ENCODE measurements around the gene MTMR1.
A peak's percentile ranks its signal among the peaks of the same experiment; 100 is the strongest.

Gene MTMR1

DNA sequence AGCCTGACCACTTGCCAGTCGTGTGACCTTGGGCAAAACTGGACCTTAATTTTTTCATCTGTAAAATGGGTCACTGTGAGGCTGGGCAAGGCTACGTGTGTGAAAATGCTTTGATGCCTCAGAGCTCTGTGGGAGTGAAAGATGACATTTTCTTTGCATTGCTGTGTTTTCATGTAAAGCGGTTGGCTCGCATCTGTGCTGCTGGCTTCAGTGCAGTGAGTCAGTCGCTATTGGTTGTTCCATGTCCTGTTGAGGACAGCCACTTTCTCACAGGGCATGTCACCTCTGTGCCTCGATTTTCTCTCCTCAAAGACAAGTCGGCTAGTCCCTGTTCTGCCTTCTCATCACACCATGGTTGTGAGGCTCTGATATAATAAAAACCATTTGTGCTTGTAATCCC is 4.4 kb downstream of the MTMR1 start:
- no peak for DNase-seq

DNA sequence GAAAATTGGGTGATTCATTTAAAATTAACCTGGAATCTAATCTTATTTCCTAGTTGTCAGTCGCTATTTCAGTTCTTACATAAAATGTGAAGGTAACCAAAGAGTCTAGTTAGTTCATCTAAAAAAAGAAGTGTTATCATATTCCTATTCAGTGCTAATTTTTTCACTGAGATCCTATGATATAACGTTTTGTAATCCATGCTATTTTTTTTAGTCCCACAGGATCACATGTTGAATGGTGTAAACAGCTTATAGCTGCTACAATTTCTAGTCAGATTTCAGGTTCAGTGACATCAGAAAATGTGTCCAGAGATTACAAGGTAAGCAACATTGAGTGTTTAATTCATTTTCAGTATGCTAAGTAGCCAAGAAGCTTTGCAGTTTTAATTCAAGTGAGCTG is 5.8 kb downstream of the MTMR1 start:
- no peak for DNase-seq

DNA sequence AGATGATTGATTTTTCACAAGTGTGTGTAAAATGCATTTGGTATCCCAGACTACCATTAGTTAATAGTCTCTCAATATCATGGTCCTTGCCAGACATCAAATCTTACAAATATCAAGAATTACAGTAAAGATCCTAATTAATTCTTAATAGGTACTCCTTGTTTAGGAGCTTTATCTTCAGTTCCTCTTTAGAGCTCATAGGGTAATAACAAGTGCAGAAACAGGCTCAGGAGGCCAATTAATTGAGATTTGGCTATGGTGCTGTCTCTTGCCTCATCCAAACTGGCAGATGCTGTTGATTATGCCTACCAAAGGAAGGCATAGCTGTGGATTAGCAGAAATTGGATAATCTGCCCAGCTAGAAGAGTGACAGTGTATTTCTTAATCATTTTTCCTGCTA is 6.9 kb downstream of the MTMR1 start:
- no peak for DNase-seq

DNA sequence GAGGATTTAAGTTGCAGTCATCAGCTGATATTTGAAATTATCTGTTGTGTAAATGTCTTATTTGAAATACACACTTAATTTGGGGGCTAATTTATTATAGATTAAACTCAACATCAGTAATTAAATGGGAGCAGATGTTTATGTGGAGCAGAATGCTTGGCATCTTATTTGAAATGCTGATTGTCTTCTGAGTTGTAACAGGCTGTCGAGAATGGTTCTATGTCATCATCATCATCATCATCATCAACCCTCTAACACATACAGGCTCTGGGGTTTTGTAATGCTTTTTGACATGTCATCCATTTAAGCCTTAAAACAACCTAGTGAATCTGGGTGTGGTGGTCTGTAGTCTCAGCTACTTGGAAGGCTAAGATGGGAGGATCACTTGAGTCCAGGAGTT is 8.2 kb downstream of the MTMR1 start:
- no peak for DNase-seq

DNA sequence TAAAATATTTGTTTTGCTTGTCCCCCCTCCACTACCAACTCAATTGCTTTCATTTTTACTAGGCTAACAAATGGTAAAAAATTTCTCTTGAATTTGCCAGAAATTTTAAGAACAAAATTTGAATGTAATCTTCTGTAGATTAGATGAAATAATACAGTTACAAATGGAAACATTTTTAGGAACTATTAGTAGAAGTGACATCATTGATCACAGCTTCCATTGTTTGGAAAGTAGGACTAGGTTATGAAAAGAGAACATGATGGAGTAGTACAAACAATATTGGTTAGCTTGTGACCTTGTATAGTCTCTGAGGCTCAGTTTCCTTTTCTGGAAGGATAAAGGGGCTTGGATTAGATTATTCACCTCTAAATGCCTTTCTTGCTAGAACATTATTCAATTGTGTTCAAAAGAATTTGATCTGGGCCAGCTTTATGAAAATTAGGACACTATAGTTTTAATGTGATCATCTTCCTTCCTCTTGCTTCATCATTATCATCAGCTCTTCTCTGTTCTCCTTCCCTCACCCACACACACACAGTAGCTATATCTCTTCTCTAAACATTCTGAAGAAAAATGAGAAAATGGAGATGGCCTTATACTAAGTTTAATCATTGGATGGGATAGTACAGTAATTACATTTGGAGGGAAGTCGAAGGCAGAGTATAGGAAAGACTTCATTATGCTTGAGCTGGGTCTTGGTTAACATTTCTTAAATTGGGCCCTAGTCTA is 9.9 kb downstream of the MTMR1 start:
- DNase-seq: no peak

DNA sequence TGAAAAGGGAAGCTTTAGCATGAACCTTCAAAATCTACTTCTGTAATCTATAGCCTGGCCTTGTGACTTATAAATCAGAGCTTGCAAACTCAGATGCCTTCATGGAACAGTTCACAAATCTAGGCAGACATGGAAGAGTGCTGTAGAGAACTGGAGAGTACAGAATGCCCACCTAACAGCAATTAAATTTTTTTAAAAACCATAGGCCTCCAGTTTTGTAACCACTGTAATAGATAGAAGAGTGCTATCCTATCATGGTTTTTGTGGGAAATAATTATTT is 10.4 kb downstream of the MTMR1 start:
- DNase-seq: no peak

DNA sequence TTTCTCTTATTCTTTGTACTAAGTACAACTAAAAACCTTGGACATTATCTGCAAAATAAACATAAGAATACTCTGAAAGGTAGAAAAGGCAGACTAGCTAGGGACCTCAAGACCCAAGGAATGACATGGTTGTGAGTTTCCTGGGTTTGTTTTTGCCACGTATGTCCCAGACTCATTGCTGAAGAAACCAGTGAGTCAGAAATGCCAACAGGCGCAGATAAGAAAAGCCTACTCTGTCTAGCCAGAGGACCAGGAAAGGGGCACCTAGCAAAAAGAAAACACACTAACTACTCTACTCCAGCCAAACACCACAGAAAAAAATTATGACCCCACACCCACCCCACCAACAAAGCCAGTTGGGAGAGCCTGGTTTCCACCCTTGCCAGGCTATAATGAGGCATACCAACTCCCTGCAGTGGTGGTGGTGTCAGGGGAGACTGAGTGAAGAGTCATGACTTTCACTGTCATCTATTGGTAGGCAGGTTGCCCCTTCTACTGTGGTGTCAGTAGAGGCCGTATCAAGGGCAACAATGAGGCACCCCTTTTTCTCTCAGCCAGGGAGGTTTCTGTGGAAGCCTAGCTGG is 10.9 kb downstream of the MTMR1 start:
- no peak for DNase-seq

DNA sequence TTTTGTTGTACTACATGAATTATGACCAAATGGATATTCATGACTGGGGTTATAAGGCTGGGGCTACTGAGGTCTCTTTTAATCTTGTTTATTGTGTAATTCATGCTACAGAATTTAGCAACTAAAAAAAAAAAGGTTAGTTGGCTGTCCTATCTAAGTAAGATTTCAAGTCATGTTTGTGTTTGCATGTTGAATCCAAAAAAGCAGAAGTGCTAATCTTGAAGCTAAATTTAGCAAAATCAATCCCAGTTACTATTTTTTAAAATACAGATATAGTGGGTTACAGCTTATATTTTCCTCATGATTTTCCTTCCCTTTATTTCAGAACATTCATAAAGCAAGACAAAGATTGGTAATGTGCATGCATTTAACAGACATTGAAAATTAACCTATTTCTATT is 19.4 kb downstream of the MTMR1 start:
- DNase-seq: no peak

DNA sequence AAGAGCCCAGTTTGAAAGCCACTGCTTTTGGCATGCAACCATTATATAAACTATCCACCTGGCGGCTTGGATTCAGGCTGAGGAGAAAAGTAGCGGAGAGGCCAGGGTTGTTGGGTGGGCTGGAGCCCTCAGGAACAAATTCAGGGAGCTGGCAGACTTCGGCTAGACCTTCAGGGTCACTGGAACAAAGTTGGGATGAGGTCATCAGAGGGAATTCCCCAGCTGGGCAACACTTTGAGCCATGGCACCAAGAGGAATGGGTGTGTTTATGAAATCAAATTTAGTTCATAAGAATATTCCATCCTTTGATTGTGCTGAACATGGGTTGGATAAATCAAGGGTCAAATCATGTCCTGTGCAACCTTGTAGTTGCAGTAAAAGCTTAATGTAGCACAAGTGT is 22.0 kb downstream of the MTMR1 start:
- no peak for DNase-seq

DNA sequence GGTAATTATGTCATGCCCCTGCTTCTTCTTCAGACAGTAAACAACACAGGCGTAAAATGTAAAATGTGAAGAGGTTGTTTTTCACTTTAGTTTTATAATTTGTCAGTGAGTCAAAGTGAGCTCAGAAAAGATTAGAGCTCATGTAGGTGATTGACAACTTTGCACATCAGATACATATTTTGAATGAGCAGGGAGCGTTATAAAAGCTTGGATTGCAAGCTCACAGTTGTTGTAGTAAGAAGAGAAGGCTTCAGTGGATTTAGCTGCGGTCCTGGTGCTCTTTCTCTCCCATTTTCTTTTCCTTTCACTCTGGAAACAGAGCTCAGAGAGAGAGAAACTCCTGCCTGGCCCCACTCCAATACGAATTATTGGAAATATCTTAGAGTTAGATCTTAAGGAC is 26.4 kb downstream of the MTMR1 start:
- DNase-seq: no peak

DNA sequence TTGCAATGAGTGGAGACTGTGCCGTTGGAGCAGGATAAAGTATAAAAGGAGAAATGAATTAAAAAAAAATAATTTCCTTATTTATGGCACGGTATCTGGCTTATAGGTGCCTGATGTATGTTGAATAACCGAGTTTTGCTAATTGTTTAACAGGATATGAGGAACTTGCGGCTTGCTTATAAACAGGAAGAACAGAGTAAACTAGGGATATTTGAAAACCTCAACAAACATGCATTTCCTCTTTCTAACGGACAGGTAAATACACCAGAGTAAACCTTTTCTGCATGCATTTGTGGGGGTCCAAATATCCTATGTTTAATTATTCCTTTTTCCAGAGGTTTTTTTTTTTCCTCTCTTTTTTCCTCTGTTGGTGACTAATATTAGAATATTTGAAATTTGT is 36.8 kb downstream of the MTMR1 start:
- no peak for DNase-seq

DNA sequence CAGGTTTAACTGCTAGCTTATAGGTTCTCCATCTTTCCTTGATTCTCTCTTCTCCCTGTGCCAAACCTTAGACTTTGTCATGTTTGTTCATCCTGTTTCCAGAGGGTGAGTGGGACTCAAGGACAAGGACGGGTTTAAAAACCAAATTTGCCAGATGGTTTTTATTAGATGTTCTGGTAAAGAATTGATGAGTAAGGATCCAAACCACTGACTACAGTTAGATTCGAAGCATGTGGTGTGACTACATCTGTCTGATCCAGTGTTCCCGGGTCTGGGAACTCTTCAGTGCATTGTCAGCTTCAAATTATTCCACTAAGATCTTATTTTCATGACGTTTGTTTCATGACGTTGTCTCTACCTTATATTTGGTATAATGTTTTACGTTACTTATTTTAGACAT is 37.5 kb downstream of the MTMR1 start:
- DNase-seq: no peak

DNA sequence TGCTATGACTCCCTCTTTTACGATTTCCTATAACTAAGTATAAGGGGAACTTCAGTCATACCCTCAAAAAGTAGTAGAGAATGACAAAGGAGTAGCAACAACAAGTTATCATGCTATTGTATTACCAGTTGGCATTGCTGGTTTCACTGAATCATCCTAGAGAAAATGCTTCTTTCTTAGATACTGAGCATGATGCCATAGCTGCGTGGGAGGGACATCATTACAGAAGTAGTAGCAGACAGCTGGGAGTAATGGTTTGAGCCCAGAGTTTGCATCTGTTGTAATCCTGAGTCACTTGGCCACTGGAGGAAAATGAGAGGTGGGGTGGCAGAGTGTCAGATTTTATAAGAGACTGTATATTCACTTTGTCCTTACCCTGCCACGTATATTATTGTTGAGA is 38.6 kb downstream of the MTMR1 start:
- DNase-seq: peak; percentile 55

DNA sequence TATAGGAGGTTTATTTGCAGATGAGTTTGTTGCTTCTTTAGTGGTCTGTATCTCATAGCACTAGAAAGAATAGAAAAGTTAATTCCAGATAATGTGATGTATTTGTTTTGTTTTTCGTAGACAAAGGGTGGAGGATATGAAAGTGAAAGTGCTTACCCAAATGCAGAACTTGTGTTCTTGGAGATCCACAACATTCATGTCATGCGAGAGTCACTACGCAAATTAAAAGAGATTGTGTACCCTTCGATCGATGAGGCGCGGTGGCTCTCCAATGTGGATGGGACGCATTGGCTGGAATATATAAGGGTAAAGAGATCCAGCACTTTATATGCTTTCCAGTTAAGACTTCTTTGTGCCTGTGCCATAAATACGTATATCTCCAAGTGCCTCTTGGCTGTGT is 43.3 kb downstream of the MTMR1 start:
- no peak for DNase-seq

DNA sequence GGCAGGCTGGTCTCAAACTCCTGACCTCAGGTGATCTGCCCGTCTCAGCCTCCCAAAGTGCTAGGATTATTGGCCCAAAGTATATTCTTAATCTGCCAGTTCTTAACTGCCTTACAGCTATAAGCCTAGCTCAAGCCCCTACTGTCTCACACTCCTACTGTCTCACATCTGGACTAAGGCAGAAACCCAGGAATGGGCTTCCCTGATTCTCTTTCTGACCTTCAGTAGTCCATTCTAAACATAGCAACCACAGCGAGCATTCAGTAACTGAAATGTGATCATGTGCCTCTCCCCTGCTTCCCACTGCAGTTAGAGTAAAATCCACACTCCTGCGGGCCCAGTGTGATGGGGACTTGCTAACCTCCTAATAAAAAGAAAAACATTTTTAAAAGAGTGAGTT is 58.9 kb downstream of the MTMR1 start:
- DNase-seq: no peak

DNA sequence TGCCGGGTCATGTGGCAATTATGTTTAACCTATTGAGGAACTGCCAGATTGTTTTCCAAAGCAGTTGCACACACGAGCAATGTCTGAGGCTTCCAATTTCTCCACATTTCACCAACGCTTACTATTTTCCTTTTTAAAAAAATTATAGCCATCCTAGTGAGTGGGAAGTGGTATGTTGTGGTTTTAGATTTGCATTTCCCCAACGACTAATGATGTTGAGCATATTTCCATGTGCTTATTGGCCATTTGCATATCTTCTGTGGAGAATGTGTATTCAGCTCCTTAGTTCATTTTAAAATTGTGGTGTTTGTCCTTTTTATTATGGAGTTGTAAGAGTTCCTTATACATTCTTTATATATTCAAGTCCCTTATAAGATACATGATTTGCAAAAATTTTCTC is 60.2 kb downstream of the MTMR1 start:
- no peak for DNase-seq

DNA sequence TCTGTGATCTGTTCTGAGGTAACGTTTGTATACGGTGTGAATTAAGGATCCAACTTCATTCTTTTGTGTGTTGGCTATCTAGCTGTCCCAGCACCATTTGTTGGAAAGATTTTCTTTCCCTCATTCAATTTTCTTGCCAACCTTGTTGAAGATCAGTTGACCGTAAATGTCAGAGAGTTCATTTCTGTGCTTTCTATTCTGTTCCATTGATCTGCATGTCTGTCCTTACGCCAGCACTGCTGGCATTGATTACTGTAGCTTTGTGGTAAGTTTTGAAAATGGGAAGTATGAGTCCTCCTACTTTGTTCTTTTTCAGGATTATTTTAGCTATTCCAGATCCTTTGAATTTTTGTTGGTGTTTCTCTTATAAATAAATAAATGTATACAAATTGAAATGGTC is 60.8 kb downstream of the MTMR1 start:
- DNase-seq: no peak

DNA sequence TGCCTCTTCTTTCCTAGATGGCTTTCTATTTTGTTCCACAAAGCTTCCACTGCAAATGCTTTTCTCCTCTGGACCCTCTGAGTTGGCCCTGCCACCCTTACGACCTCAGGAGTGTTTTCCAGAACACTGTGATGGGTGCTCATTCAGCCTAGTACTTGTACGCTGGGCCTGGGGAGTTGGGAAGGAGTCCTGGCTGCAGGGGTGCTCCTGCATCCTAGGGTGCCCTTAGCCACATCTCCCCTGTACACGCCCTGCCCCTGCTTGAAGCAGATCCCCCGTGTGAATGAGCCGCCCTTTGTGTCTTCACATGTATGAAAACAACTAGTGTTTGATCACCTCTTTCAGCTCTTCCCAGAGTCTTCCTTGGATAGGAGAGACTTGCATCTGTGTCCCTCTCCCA is 64.2 kb downstream of the MTMR1 start:
- no peak for DNase-seq

DNA sequence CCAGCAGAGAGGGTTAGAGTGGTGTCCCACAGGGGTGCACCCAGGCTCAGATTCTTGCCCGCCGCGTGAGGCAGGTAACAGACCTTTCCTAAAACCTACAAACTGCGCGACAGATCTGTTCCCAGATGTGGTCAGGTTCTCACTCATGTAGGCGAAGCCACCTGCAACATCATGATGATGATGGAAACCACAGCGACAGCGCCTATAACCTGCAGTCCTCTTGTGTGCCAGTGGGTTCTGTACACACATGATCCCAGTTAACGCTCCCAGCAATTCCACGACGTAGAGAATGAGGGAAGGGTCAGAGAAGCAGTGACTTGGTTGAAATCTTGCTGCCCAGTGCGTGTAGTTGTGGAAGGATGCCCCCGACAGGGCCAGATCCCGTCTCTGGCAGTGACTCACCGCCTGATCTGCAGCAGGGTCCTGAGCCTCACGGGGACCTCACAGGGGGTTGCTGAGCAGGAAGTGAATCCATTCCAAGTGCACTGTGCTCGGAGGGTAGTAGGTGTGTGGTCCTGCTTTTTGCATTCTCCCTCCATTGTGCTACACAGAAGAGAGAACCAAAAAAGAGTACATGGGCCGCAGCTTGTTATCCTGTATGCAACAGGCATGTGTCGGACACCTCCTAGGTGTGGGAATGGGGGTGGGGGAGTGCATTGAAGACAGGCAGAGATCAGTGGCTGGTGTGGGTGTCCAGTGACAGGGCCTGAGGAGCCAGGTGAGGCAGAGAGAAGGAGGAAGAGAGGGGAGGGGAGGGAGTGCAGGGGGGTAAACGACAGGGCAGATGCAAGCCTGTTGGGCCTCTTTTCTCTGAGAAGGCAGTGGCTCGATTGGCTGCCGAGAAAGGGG is 66.6 kb downstream of the MTMR1 start:
- no peak for DNase-seq

DNA sequence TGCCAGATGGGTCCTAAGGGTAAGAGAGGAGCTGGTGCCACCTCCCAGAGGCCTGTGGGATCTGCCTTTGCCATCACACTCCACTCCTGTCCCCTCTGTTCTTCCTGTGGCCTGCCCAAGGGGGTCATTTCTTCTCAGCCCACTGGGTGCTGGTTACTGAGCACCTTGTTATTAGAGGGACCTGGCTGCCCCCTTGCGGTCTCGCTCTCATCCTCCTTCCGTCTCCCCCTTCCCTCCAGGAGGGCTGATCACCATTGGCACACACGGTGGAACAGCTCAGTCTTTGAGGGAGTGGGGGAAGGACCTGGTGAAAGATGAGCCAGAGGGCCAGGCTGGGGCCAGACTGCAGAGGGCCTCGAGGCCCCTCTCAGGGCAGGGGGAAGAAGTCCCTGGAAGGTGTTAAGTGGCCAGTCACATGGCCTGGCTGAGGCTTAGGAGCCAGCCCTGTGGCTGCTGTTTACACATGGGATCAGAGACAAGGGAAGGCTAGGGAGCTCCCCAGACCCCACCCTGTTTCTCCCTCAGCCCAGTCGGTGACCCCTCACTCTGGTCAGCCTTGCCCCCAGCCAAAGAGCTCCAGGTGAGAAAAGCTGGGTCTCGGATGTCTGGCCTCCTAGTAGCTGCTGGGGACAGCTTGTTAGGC is 68.1 kb downstream of the MTMR1 start:
- no peak for DNase-seq

DNA sequence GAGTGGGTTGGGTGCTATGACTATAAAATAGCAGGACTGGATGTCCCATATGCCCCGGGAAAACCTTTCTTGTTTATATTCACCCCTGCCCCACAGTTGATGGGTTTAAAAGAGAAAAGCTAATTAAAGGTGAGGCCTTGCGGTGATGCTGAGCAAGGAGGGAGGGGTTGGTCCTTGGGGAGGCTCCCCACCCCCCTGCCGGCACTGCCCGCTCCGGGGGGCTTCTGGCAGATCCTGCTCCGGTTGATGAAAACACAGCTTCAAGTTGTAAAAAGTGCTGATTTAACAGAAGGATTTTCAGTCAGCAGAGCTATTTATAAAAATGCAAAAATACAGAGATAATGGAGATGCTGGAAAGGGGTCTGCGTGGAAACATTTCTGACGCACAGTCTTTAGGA is 68.6 kb downstream of the MTMR1 start:
- no peak for DNase-seq

DNA sequence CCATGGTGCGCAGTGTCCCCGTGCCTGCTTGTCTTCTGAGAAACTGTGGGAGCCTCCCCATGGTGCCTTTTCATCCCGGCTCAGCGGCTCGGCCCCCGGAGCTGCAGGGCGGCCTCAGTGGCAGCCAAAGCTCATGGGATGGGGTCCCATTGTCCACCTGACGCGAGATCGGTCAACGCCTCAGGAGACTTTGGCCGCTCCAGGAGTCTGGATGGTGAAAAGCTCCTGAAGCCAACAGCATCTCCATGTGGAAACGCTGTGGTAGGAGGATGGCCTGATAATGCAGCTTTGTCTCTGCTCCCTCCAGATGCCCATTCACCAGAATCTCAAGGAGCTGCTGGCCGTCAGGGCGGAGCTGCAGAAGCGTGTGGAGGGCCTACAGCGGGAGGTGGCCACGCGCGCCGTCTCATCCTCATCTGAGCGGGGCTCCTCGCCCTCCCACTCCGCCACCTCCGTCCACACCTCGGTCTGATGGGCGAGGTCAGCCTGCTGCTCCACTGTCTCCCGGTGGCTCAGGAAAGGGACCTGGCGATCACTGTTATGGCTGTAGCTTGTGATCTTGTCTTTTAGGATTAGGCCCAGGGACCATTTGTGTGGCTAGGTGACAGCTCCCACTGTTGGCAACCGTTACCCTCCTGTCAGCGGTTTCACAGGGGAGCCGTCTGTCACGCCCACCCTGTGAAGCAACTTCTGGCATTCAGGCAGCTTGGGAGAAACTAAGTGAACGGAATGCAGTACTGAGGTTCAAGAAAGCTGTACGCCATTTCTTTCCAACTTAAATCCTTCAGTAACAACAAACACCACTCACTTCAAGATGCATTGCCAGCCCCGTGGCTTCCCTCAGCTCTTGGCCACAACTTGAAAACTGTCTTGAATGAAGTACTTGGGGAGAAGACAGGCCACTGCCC is 69.3 kb downstream of the MTMR1 start:
- DNase-seq: no peak

DNA sequence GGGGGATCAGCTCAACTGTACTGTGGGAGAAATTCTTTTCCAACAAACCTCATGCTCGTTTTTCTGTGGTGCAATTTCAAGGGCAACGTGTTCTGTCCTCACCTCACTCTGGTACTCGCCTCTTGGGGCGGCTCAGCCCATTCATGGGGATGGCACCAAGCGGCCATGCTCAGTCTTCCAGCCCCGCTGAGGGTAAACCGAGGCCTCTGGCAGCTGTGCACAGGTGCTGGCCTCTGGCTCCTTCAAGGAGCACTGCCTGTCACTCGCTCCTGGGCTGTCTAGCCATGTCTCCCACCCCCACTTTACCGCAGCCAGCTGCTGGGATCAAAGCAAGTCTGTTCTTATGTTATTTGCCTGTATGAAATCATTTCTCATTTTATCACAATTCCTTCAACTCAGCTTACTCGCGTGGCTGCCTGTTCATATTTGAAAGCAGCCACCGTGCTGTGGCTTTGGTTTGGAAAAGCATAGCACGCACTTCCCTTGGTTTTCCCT is 70.2 kb downstream of the MTMR1 start:
- DNase-seq: no peak
